ENCODE data around the gene CD48.

CD48 gene

DNA sequence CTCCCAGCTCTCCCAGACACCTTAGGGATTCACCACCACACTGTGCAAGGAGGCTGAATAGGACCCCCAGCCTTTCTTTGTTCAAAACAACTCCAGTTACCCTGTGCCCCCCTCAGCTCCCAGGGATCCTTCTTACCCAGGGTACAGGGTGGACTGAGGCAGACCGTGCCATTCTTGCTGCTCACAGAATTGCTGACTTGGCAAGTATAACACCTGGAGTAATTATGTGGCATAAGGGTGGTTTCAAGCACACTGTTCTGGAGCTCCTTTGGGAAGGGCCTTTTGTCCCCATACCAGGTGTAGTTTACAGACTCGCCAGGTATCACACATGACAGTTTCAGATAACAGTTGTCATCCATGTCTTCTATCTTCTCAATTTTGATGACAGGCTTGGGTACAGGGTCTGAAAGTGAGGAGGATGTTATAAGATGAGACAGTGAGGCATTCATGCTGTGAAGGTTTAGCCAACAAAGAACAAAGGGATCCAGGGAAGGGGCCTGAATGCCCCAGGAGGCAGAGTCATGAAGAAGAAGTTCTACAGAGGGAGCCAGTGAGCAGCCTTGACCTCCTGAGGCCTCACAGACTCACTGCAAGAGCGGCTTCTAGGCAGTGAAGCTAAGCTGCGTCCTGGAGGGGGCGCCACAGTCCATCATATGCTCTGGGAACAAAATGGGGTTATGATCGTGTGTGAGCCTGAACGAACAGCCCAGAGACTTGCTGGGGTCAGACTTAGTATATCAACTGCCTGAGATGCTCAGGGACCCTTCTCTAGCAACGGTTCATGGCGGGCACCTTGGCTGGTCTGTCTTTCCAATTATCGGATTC is 30.3 kb downstream of the CD48 start:
- no peak overlapping the region for H3K4me3 ChIP-seq (ENCODE audit: low read depth, low read length)

GRCh38 chr1:160680399-160680798 is 31.2 kb downstream of the CD48 start:
- H3K4me3 ChIP-seq (ENCODE audit: low read depth, low read length) = no peak overlapping the region

- no peak overlapping the region for H3K4me3 ChIP-seq (ENCODE audit: low read depth, low read length)
These were observed 31.7 kb downstream of the CD48 start for GRCh38 chr1:160679893-160680292.

DNA sequence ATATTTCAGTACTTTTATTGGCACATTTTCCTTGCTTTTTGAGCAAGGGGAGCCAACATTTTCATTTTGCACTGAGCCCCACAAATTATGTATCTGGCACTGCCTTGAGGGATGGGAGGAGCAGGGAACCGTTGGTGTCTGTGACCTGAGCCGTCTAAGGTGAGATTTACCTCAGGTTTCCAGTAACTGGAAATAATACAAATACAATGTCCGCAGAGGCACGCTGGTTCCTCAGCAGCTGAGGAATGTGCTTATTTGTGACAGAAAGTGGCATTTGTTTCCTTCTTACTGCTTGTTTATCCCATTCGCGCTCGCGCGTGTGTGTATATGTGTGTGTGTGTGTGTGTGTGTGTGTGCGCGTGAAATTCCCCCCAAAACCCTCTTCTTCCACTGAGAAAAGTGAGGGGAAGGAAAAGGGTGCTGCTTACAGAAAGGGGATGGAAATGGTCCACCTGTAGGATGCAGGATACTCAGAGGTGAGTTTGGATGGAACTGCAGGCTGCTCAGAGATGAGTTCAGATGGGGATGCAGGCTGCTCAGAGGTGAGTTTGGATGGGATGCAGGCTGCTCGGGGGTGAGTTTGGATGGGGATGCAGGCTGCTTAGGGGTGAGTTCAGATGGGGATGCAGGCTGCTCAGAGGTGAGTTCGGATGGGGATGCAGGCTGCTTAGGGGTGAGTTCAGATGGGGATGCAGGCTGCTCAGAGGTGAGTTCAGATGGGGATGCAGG is 34.6 kb downstream of the CD48 start:
- no peak overlapping the region for H3K4me3 ChIP-seq (ENCODE audit: low read depth, low read length)

- H3K4me3 ChIP-seq (ENCODE audit: low read depth, low read length) = no peak overlapping the region
These were observed 35.8 kb downstream of the CD48 start for GRCh38 chr1:160675641-160676410.

DNA sequence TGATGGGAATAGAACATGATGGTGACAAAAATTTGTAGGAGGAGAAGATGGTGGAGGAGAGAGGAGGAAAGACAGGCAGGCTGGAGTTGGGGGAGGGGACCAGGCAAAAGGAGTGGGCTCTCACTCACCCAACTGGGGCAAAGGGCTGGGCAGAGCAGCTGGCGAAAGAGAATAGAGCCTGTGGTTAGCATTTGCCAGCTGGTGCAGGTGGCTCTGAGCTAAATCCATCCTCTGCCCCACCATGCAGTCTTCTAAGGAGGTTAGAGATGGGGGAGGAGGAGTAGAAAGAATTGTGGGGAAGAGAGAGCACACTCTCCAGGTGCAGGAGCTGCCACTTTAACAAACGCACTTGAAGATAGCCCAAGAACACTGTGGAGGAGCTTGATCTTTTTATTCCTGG is 37.2 kb downstream of the CD48 start:
- H3K4me3 ChIP-seq (ENCODE audit: low read depth, low read length) = no peak overlapping the region

GRCh38 chr1:160672789-160673695 is 38.6 kb downstream of the CD48 start:
- H3K4me3 ChIP-seq (ENCODE audit: low read depth, low read length) = no peak overlapping the region

- H3K4me3 ChIP-seq (ENCODE audit: low read depth, low read length) = no peak overlapping the region
These were observed 39.8 kb downstream of the CD48 start for GRCh38 chr1:160671603-160672517.

DNA sequence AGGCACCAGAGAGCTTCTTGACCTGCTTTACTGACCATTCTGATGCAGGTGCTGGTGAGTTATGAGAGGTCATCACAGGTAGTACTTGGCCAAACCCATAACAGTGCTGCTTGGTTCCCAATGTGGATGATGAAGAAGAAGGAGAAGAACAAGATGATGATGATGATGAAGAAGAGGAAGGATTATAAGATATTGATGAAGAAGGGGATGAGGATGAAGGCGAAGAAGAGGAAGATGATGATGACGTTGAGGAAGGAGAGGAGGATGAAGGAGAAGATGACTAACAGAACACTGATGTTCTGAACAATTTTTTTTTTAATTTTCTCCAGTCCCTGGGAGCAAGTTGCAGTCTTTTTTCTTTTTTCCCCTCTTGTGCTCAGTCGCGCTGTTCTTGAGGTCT is 40.9 kb downstream of the CD48 start:
- H3K4me3 ChIP-seq (ENCODE audit: low read depth, low read length) = no peak overlapping the region

GRCh38 chr1:160669802-160670201 is 41.8 kb downstream of the CD48 start:
- H3K4me3 ChIP-seq (ENCODE audit: low read depth, low read length) = no peak overlapping the region

GRCh38 chr1:160669276-160669675 is 42.3 kb downstream of the CD48 start:
- H3K4me3 ChIP-seq (ENCODE audit: low read depth, low read length) = no peak overlapping the region

DNA sequence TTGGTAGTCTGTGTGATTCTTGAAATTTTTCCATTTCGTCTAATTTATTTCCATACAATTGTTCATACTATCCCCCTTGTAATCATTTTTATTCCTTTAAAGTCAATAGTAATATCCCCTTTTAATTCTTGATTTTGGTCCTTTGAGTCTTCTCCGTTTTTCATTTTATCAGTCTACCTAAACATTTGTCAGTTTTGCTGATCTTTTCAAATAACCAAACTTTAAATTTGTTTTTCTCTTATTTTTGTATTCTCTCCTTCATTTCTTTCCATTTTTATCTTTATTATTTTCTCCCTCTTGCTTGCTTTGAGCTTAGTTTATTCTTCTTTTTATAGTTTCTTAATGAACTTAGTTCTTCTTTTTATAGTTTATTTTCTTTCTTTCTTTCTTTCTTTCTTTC is 43.7 kb downstream of the CD48 start:
- no peak overlapping the region for H3K4me3 ChIP-seq (ENCODE audit: low read depth, low read length)

DNA sequence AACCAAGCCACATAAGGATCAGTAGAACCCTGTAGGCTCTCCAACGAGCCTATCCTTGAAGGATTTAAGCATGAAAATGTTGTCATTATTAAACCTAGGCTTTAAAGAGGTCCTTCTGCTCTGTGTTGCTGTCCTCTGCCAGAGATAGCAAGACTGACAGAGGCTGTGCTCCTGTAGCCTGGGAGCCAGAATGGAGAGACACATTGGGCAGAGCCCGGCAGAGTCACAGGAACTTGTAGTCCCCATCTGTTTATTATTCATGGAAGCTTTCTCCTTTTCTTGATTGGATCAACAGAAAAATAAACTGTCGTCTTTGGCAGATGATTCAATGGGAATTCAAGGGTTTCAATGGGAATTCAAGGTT is 45.6 kb downstream of the CD48 start:
- no peak overlapping the region for H3K4me3 ChIP-seq (ENCODE audit: low read depth, low read length)

DNA sequence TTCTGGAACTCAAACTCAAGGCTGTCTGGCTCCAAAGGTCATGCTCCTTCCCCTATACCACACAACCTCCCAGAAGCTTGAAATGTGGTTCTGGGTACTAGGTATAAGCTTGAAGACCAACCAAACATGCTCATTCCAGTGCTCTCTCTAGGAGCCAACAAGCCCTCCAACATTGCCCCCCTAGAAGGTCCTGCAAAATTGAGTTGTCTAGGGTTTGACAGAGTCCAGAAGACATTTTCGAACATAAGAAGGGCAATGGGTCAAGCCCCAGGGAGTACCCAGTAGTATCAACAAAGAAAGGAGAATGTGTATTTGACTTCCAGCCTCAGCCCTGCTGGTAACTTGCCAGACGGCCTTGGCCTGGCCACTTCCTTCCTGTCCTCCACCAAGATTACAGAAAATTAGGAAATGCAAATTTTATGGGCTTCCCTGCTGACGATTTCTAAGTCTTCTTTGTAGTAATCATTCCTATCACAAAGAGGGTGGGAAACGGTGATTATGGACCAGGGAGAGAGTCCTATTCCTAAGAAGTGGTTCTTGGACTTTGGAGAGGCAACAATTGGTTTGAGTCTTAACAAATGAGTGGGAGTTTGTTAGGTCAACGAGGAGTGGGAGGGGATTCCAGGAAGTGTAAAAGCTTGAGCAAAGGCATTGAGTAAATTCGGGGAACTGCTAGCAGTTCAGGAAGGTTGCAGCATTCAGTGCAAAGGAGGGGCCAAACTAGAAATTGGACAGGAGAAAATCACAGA is 46.1 kb downstream of the CD48 start:
- H3K4me3 ChIP-seq (ENCODE audit: low read depth, low read length) = no peak overlapping the region

DNA sequence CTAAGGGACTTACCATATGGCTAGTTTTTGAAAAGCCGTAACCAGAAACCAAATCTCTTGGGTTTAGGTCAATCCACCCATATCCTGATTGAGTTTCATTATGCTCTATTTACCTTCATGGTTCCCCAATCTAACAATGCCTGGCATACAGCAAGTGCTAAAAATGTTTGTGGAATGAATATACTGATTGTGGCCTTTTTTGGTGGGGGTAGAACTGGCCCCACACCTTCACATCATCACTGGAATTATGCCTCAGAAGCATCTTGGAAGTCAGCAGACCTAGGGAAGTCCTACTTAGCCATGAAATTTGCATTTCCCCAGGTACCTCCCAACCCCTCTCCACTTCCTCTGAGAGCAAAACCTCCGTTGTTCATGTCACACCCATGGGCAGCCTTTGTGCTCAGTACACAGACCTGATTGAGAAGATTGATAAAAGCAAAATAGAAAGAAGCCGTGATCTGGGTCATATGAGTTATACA is 47.0 kb downstream of the CD48 start:
- H3K4me3 ChIP-seq (ENCODE audit: low read depth, low read length) = no peak overlapping the region

GRCh38 chr1:160662910-160663309 is 48.7 kb downstream of the CD48 start:
- H3K4me3 ChIP-seq (ENCODE audit: low read depth, low read length) = no peak overlapping the region

DNA sequence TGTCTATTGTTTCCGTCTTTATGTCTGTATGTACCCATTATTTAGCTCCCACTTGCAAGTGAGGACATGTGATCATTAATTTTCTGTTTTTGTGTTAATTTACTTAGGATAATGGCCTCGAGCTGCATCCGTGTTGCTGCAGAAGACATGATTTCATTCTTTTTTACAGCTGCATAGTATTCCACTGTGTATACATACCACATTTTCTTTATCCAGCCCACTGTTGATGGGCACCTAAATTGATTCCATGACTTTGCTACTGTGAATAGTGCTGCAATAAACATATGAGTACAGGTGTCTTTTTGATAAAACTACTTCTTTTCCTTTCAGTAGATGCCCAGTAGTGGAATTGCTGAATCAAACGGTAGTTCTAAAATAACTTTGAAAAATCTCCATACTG is 52.1 kb downstream of the CD48 start:
- H3K4me3 ChIP-seq (ENCODE audit: low read depth, low read length) = no peak overlapping the region

DNA sequence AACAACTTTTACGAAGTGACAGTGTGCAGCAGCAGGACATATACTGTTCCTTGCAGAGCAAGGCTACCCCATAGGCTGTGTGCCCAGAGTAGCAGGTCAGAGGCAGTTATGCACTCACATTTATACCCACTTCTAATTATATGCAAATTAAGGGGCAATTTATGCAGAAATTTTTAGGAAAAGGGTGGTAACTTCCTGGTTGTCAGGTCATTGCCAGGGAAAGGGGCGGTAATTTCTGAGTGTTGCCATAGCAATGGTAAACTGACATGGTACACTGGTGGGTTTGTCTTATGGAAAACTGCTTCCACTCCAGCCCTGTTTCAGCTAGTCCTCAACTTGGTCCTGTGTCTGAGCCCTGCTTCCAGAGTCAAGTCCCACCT is 52.8 kb downstream of the CD48 start:
- H3K4me3 ChIP-seq (ENCODE audit: low read depth, low read length) = no peak overlapping the region
